Activated naive CD8-positive, alpha-beta T cell treated with anti-CD3 and anti-CD28 coated beads, Interleukin-2, amount 50 U/mL, for 24 hours (primary cell): ENCODE data around the gene SPTB.

ENCODE experiments used
- ATAC-seq: fragments of 150-1000 bp; cut with Tn5 transposase; one replicate; pipeline ENCODE4 v1.10.0; 2021
- DNase-seq: peaks from one replicate; pipeline ENCODE4 v3.0.0; 2021
- H3K27ac Mint-ChIP-seq: one replicate; pipeline ENCODE4 v1.8.0; 2021; ENCODE audit warnings: mild to moderate bottlenecking, mixed read lengths
- H3K27me3 Mint-ChIP-seq: one replicate; pipeline ENCODE4 v1.8.0; 2021; ENCODE audit warnings: mixed read lengths
- H3K36me3 Mint-ChIP-seq: one replicate; pipeline ENCODE4 v1.8.0; 2021; ENCODE audit warnings: low read depth, mixed read lengths
- H3K4me1 Mint-ChIP-seq: one replicate; pipeline ENCODE4 v1.8.0; 2021; ENCODE audit warnings: mixed read lengths
- H3K4me3 Mint-ChIP-seq: one replicate; pipeline ENCODE4 v1.8.0; 2021; ENCODE audit warnings: mild to moderate bottlenecking, moderate library complexity, mixed read lengths
- H3K9me3 Mint-ChIP-seq: one replicate; pipeline ENCODE4 v1.8.0; 2021; ENCODE audit warnings: mixed read lengths

SPTB gene

DNA sequence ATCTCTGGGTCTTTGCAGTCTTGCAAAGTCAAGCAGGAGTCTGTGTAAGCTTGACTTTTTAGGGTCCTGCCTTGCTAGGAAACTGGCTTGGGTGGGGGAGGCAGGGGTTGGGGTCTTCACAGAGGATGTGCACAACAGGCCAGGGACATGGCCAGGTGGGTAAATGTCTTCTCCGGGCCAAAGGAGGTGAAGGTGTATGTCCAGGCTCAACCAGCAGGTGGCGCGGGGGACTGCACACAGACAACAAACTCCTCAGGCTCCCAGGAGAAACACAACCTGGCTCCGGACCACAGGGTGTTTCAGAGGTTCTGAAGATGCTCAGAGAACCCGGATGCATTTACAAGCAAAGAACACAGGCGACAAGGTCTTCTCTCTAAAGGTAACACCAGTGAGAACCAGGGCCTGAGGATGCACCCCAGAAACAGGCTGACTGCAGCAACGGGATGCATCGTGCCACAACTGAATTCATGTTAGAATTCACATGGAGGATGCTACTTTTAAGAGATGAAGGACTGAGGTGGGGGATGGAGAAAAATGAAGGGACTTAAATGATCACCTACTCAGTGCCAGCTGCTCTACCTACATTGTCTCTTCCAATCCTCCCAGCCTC lies 119.5 kb downstream of the SPTB start:
- DNase-seq, result peak; percentile 66
- no peaks in the 10 kb centered on the region for H3K9me3 Mint-ChIP-seq
- no peak overlapping the region for H3K4me3 Mint-ChIP-seq
- peaks cover 12% of the 10 kb centered on the region for H3K4me1 Mint-ChIP-seq
- H3K36me3 Mint-ChIP-seq, result no peaks in the 10 kb centered on the region
- H3K27ac Mint-ChIP-seq, result no peak overlapping the region
- H3K27me3 Mint-ChIP-seq, result peaks cover 6% of the 10 kb centered on the region
- no peak for ATAC-seq

DNA sequence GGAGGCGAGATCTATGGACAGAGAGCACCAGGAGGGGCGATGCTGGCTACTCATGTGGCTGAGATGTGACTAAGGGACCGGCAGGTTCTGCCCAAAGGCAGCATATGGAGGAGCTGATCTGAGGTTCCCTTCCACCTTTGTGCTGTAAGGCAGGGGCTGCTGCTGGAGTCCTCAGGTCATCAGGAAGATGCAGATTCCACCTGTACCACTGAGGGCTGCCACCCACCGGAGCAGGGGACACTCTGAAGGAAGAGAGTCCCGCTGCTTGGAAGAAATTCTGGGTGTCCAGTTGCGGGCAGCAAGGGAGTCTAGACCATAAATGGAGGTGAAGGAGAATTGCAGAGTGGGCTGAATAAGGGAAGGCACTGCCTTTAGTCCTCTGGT lies 120.2 kb downstream of the SPTB start:
- no peaks in the 10 kb centered on the region for H3K36me3 Mint-ChIP-seq
- peaks cover 12% of the 10 kb centered on the region for H3K4me1 Mint-ChIP-seq
- peaks cover 6% of the 10 kb centered on the region for H3K27me3 Mint-ChIP-seq
- no peaks in the 10 kb centered on the region for H3K9me3 Mint-ChIP-seq
- H3K4me3 Mint-ChIP-seq, result no peak overlapping the region
- ATAC-seq, result no peak
- H3K27ac Mint-ChIP-seq, result no peak overlapping the region
- DNase-seq, result no peak

DNA sequence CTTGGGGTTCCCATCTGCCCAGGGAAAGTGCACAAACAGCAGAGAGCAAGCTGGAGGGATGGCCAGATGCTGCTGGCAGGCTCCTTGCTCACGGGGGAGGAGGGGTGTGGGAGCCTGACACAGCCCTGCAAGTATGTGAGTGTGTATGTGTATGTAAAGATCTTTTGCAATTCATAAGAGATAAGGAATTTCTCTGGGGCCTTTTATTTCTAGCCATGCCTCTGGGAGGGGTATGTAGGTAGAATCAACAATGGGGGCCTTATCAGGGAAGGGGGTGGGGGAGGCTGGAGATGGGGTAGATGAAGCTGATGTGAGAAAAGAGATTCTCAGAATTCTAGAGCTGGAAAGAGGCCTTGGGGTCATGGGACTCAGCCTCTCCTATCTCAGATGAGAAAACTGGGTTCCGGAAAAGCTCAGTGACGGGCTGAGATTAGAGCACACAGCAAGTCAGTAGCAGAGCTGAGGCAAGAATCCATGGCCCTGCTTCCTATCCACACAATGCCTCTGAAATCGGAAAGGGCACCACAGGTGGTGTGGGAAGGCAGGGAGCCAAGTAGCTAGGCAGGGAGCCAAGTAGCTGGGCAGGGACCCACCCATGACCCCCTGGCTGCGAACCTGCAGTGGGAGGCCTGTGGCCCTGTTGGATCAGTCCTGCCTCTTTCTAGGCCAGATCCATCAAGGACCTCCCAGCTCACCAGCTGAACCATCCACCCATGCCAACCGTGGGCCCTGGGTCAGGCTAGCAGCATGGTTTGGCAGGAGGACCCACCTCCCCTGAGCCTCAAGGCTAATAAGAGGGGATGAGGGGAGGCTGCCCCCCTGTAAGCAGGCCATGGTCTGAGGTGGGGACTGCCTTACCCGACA lies 120.8 kb downstream of the SPTB start:
- ATAC-seq (no peak), DNase-seq (no peak)
- Mint-ChIP-seq H3K4me1 (peaks cover 12% of the 10 kb centered on the region), H3K9me3 (no peaks in the 10 kb centered on the region), H3K27ac (no peak overlapping the region), H3K36me3 (no peaks in the 10 kb centered on the region), H3K4me3 (no peak overlapping the region), H3K27me3 (peaks cover 6% of the 10 kb centered on the region)

DNA sequence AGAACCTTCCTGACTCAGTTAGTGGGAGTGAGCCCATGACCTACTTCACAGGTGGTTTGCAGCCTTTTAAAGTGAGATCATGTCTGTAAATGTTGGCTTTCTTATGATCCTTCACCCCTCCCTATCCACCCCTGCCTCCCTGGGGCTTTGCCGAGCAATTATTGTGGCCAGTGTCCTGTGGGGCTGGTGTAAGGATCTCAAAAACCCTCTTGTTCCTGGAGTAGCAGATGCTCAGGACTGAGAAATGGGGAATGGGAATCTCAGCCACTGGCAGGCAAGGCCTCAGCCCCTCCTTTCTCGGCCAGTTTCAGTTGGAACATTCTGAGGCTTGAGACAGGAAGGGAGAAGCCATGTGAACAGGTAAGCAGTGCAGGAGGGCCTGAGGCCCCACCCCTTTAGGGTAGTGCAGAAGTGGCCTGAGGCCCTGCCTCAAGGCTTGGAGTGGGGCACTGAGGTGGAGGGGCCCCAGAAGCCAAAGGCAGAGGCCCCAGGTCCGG lies 121.6 kb downstream of the SPTB start:
- ATAC-seq (no peak), DNase-seq (no peak)
- Mint-ChIP-seq H3K27ac (no peak overlapping the region), H3K27me3 (peaks cover 4% of the 10 kb centered on the region), H3K4me1 (peaks cover 12% of the 10 kb centered on the region), H3K4me3 (no peak overlapping the region), H3K9me3 (no peaks in the 10 kb centered on the region), H3K36me3 (no peaks in the 10 kb centered on the region)

DNA sequence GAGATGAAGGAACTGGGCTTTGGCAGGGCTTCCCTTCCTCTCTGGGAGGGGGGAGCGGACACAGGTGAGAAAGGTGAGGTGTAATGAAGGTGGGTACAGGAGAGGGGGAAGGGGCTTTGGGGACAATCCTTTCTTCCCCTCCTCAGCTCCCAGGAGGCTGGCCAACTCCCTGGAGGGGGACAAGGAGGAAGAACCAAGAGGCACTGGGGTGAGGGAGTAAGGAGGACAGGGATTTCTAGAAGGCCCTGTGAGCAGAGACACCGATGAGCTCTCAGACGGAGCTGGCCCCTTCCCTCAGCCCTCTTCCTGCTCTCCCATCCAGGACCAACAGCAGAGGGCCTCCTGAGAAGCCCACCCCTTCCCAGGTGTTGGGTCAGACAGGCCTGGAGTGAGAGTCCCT lies 122.1 kb downstream of the SPTB start:
- ATAC-seq, result no peak
- Mint-ChIP-seq H3K4me3 (no peak overlapping the region), H3K36me3 (no peaks in the 10 kb centered on the region), H3K4me1 (peaks cover 12% of the 10 kb centered on the region), H3K27me3 (peaks cover 4% of the 10 kb centered on the region), H3K27ac (no peak overlapping the region), H3K9me3 (no peaks in the 10 kb centered on the region)
- DNase-seq, result no peak

DNA sequence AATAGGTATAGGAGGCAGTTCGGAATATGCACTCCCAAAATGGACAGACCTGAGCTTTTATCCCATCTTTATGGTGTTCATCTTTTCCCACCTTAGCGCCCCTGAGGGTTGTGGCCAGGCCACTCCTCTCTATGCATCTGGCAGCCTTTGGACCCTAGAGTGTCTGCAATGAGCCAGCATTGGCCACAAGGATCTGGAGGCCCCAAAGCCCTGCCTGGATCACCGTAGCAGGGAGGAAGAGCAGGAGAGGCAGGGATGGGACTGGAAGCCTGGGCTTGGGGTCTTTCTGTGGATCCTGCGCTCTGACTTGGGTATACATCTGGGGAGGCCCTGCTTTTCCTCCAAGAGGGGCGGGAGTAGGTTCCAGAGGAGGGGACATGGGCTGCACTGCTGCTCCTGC lies 123.0 kb downstream of the SPTB start:
- H3K36me3 Mint-ChIP-seq, result no peaks in the 10 kb centered on the region
- no peak overlapping the region for H3K27ac Mint-ChIP-seq
- H3K4me3 Mint-ChIP-seq, result no peak overlapping the region
- no peak for ATAC-seq
- peaks cover 8% of the 10 kb centered on the region for H3K4me1 Mint-ChIP-seq
- H3K27me3 Mint-ChIP-seq, result peaks cover 4% of the 10 kb centered on the region
- no peak for DNase-seq
- H3K9me3 Mint-ChIP-seq, result no peaks in the 10 kb centered on the region

DNA sequence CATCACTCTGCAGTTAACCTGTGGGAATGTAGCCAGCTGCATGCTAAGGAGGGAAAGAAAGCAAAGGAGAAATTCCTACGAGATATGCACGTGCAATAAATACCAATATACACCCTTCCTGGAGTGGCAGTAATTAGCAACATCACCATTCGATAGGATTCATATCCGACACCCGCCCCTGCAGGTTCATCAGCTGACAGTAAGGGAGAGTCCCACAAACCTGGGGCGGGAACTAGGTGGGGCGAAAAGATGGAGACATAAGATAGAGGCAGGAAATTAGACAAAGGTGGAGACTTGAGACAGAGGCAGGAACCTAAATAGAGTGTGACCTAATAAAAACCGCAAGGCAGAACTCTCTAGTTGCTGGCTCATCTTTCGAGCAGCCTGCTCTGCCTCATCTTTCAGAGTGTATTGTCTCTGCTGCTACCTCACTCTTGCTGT lies 123.9 kb downstream of the SPTB start:
- no peaks in the 10 kb centered on the region for H3K36me3 Mint-ChIP-seq
- DNase-seq, result peak; percentile 16
- no peaks in the 10 kb centered on the region for H3K27me3 Mint-ChIP-seq
- no peak overlapping the region for H3K4me3 Mint-ChIP-seq
- H3K9me3 Mint-ChIP-seq, result no peaks in the 10 kb centered on the region
- no peak overlapping the region for H3K27ac Mint-ChIP-seq
- peaks cover 8% of the 10 kb centered on the region for H3K4me1 Mint-ChIP-seq
- ATAC-seq, result peak; percentile 67

DNA sequence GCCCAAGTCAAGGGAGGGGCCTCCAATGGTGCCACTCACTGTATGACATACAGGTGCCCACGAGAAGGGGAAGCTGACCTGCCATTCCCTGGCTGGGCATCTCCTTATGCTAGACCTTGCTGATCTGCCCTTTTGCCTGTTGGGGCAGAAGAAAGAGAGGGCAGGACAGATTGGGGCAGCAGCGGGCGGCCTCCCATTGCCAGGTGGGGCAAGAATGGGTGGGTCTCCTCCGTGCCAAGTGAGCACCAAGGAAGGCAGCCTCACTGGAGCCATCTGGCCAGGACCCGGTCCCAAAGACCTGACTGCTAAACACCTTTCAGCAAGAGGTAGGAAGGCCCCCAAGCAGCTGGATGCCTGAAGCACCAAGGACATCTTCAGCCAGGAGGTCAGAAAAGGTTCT lies 125.0 kb downstream of the SPTB start:
- H3K27ac Mint-ChIP-seq, result no peak overlapping the region
- H3K4me3 Mint-ChIP-seq, result no peak overlapping the region
- ATAC-seq, result no peak
- H3K36me3 Mint-ChIP-seq, result no peaks in the 10 kb centered on the region
- no peaks in the 10 kb centered on the region for H3K27me3 Mint-ChIP-seq
- H3K4me1 Mint-ChIP-seq, result peaks cover 8% of the 10 kb centered on the region
- H3K9me3 Mint-ChIP-seq, result no peaks in the 10 kb centered on the region
- no peak for DNase-seq

DNA sequence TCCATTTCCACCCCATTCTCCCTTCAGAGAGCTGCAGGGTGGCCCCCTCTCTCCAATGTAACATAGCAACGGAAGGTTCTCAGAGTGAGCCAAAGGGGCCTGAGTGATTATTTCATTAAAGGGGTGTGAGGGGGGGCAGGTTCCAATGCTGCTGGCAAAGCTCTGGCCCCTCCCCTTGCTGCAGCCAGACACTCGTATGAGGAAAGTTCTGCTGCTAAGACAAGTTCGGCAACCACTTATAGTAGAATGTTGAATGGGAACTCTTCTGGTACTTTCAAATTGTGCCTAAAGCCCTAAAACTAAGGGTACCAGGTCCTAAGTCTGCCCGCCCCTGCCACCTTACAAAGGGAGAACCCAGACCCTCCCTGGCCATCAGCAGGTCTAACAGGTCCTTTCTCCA lies 125.7 kb downstream of the SPTB start:
- H3K4me3 Mint-ChIP-seq, result no peak overlapping the region
- H3K4me1 Mint-ChIP-seq, result peaks cover 8% of the 10 kb centered on the region
- no peaks in the 10 kb centered on the region for H3K36me3 Mint-ChIP-seq
- H3K27me3 Mint-ChIP-seq, result no peaks in the 10 kb centered on the region
- no peaks in the 10 kb centered on the region for H3K9me3 Mint-ChIP-seq
- no peak overlapping the region for H3K27ac Mint-ChIP-seq
- ATAC-seq (no peak), DNase-seq (no peak)

DNA sequence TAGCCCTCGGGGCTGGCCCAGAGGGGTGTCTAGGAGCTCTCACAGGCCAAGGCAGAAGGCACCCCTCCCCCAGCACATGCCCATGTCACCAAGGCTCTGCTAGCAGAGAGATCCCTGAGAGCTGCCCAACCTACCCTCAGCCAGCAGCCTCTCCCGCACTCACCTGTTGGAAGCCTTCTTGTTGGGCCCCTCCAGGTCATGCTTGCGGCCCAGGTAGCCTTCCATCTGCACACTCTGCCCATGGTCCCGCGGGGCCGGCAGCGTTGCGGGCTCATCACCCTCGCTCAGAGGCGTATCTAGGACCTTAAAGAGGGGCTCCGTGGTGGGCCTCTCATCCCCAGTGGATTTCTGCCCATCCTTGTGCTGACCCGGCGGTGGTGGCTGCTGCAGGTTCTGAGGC lies 126.3 kb downstream of the SPTB start:
- Mint-ChIP-seq H3K27ac (no peak overlapping the region), H3K36me3 (no peaks in the 10 kb centered on the region), H3K4me1 (peaks cover 8% of the 10 kb centered on the region), H3K9me3 (no peaks in the 10 kb centered on the region), H3K27me3 (no peaks in the 10 kb centered on the region), H3K4me3 (no peak overlapping the region)
- DNase-seq (no peak), ATAC-seq (no peak)

DNA sequence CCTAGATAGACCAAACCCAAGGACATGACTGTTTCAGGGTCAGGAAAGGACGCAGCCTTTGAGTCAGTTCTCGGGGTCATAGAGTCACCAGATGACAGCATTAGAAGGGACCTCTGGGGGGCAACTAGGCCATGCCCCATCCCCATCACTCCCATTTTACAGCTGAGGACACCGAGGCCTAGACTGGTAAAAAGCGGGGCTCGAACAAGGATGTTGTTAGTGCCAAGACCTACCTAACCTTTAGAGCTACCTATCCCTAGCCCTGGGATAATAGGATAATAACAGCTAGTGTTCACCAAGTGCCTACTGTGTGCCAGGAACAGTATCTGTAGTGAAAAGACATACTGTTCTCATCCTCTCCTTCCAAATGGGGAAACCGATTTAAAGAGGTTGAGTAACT lies 126.8 kb downstream of the SPTB start:
- H3K4me1 Mint-ChIP-seq, result peaks cover 8% of the 10 kb centered on the region
- no peaks in the 10 kb centered on the region for H3K9me3 Mint-ChIP-seq
- H3K4me3 Mint-ChIP-seq, result no peak overlapping the region
- no peaks in the 10 kb centered on the region for H3K27me3 Mint-ChIP-seq
- H3K36me3 Mint-ChIP-seq, result no peaks in the 10 kb centered on the region
- H3K27ac Mint-ChIP-seq, result no peak overlapping the region
- DNase-seq (no peak), ATAC-seq (no peak)

DNA sequence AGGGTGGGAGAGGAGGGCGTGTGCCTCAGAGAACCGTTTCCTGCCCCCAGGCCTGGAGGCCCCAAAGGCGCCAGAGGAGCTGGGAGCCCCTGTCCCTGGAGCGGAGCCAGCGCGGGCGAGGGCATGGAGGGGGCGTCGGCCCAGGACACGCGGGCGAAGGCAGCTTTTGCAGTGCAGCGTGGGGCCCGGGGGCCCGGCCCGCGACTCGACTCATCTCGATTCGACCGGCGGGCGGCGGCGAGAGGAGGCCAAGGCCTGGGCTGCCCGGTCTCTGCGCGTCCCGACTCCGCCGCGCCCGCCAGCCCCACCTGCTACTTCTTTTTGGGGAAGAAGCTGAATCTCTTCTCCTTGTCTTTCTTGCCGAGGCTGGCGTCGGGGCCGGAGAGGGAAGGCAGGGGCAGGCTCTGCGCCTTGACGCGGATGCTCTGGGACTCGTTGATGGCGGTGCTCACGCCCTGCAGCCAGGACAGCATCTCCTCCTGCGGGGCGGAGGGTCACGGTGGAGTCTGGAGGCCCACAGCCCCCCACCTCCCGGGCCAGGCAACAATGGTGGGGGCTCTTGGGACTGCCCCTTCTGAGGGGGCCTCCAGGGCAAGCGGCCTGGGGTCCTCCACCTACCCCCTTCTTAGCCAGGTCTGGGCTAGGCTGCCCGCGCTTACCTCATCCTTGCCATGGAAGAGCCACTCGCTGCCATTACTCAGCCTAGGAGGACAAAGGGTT lies 130.6 kb downstream of the SPTB start:
- DNase-seq, result no peak
- Mint-ChIP-seq H3K4me1 (no peaks in the 10 kb centered on the region), H3K36me3 (peaks cover 2% of the 10 kb centered on the region), H3K27me3 (no peaks in the 10 kb centered on the region), H3K4me3 (no peak overlapping the region), H3K27ac (no peak overlapping the region), H3K9me3 (no peaks in the 10 kb centered on the region)
- ATAC-seq, result no peak

DNA sequence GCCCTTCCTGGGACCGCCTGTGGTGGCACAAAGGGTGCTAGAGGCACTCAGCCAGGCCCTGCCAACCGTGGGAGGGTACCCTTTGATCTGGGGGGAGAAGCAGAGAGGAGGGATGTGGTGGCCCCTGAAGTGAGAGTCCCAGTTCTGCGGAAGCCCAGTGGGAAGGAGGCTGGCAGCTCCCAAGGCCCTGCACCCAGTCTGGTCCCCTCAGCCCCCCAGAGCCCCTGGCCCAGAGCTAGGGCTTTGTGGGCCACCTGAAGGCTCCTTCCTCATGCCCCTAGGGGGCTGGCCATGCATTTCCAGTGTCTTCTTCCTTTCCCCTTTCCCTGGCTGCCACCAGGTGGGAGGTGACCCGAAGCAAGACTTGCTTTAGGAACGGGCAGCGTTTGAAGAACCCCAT lies 131.2 kb downstream of the SPTB start:
- H3K4me3 Mint-ChIP-seq, result no peak overlapping the region

DNA sequence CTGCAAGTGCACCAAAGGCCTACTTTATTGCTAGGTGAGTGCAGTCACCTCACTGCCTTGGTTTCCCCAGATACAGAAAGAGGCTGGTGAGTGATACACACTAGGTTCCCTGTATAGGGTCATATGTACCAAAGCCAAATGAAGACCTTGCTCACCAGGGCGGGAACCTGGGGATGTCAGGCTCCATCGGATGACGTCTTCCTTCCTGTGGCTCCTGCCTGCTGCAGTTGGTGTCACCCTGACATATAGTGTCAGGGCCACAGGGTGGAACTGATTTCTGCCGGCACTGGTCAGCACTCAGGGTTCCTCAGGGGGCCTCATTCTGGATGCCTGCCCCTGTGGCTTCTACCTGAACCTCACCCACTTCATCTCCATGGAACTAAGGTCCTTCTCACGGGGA lies 132.4 kb downstream of the SPTB start:
- no peak overlapping the region for H3K27ac Mint-ChIP-seq

More for the DNA sequence above, 131.2 kb downstream of the SPTB start:
- Mint-ChIP-seq H3K9me3 (no peaks in the 10 kb centered on the region), H3K27me3 (no peaks in the 10 kb centered on the region), H3K36me3 (peaks cover 3% of the 10 kb centered on the region), H3K4me1 (no peaks in the 10 kb centered on the region), H3K27ac (no peak overlapping the region)
- no peak for DNase-seq
- ATAC-seq, result no peak

More for the DNA sequence above, 132.4 kb downstream of the SPTB start:
- H3K27me3 Mint-ChIP-seq, result no peaks in the 10 kb centered on the region
- H3K4me1 Mint-ChIP-seq, result no peaks in the 10 kb centered on the region
- ATAC-seq (no peak), DNase-seq (no peak)
- peaks cover 3% of the 10 kb centered on the region for H3K36me3 Mint-ChIP-seq
- no peaks in the 10 kb centered on the region for H3K9me3 Mint-ChIP-seq
- H3K4me3 Mint-ChIP-seq, result no peak overlapping the region
